IPS-NIHi7 (cell line): ENCODE measurements around the gene HSD17B11.
"Not testable (repeated sequence)": the region's sequence is repeated elsewhere in the genome, so short reads cannot be mapped to it uniquely, and the experiment has no call there.

Experiments
- DNase-seq: peaks from one replicate; pipeline ENCODE4 v3.0.0; 2012; ENCODE audit warnings: mixed read lengths; ENCODE audit errors: extremely low spot score

The HSD17B11 gene, protein sequence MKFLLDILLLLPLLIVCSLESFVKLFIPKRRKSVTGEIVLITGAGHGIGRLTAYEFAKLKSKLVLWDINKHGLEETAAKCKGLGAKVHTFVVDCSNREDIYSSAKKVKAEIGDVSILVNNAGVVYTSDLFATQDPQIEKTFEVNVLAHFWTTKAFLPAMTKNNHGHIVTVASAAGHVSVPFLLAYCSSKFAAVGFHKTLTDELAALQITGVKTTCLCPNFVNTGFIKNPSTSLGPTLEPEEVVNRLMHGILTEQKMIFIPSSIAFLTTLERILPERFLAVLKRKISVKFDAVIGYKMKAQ

DNA sequence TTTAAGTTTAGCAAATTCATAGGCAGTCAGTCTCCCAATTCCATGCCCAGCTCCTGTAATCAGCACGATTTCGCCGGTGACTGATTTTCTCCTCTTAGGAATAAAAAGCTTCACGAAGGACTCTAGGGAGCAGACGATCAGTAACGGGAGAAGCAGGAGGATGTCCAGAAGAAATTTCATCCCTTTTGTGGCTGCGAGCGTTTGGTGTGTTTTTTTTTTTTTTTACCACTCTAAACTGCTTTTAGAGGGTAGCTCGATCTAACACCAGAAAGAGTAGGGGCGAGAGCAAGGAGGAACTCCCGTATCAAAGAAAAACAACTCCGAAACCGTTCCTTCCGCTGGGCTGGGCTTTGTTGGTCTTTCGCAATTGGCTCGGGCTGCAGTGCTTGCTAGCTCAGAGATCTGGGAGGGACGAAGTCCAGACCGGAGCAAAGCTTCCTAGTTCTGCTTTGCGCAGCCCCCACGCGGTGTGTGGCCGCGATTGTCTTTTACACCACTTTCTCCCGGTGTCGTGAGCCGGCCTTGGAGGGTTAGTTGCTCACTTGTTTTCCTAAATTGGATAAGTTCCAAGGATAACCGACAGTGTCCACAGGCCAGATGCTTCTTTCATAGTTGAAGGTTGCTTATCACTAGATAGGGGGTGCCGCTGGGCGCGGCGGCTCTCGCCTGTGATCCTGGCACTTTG, at the start of gene HSD17B11:
Gene HSD17B11 (minus strand): TSS at position 298 of the 685 bp plus-strand sequence. CDS start 118 bp downstream, at position 180.
- peak; percentile 95 for DNase-seq

DNA sequence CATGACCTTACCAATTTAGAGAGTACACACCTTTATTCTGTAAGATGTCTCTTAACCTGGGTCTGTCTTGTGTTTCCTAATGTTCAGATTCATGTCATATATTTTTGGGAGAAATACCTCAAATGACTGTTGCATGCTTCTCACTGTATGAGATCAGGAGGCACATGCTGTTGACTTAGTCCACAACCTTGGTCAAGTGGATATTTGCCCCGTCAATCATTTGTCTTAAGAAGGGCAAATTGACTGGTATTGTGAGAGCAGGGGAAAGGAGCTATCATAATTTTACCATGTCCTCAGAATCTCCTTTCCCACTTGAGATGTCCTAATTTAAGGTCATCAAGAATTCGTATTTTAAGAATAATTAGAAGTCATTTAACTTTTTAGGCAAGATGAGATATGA, 42.4 kb upstream of the HSD17B11 start:
- no peak for DNase-seq

DNA sequence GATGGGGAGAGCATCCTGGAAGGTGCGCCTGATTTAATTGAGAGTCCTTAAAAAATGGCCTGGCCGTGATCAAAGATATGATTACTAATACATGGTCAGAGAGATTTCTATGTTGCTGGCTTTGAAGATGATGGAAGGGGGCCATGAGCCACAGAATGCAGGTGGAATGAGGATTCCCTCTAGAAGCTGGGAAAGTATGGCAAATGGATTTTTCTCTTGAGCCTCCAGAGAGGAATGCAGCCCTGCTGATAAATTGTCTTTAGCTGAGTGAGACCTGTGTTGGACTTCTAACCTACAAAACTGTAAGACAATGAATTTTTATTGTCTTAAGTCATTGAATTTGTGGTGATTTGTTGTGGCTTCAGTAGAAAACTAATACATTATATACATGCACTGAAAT, 39.0 kb upstream of the HSD17B11 start:
- no peak for DNase-seq

DNA sequence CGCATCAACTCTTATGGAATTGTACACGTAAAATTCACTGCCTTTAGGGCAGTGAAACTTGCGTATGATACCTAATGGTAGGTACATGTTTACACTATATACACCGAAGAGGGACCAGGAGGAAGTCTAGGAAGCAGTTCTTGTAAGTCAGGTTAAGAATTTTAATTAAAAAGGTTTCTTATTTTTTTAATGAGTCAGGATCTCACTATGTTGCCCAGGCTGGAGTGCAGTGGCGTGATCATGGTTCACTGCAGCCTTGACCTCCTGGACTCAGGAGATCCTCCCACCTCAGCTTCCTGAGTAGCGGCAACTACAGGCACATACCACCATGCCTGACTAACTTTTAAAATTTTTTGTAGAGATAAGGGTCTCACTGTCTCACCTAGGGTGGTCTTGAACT, 38.0 kb upstream of the HSD17B11 start:
- DNase-seq = no peak

DNA sequence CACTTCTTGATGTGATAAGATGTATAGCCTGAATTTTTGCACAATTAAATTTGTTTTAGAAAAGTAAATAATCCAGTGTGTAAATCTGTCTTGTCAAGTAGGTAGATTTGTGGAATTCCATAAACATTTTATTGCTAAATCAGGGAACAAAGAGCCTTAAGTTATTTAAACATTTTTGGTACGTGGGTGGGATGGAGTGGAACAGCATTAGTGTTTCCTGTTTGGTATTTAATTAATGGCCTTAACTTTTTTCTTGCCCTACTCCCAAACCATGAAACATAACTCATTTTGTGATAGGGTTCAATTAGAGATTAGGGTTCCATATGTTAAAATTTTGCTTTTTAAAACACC, 36.5 kb upstream of the HSD17B11 start:
- DNase-seq = no peak

DNA sequence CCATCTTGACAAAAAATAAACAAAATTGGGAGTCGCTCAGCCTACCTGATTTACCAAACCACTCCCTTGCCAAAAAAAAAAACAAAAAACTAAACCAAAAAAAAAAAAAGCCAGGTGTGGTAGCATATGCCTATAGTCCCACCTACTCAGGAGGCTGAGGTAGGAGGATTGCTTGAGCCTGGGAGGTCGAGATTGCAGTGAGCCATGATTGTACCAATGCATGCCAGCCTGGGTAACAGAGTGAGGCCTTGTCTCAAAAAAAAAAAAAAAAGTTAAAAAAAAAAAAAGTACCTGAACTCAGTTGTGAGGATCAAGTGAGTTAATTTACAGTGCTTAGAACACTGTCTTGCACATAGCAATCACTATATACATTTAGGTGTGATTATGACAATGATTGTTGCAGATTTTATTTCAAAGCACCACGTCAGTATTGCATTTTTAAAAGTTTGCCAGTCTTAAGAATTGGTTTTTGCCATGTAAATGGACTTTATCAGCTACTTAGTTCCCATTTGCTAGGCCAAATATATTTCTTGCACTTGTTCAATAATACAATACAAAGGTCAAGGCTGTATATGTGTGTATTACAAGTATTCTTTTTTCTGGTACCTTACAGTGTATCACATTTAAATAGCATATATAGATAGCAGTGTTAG, 36.0 kb upstream of the HSD17B11 start:
- no peak for DNase-seq

DNA sequence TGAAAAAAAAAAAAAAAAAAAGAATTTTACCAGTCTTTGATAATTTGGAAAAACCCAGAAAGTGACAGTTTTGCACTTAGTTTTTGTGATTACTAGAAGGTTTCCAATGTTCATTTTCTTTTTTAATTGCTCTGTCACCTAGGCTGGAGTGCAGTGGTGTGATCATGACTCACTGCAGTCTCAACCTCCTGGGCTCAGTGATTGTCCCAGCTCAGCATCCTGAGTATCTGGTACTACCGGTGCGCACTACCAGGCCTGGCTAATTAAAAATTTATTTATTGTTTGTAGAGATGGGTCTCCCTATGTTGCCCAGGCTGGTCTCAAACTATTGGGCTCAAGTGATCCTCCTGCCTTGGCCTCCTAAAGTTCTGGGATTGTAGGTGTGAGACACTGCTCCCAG, 34.7 kb upstream of the HSD17B11 start:
- DNase-seq = no peak

DNA sequence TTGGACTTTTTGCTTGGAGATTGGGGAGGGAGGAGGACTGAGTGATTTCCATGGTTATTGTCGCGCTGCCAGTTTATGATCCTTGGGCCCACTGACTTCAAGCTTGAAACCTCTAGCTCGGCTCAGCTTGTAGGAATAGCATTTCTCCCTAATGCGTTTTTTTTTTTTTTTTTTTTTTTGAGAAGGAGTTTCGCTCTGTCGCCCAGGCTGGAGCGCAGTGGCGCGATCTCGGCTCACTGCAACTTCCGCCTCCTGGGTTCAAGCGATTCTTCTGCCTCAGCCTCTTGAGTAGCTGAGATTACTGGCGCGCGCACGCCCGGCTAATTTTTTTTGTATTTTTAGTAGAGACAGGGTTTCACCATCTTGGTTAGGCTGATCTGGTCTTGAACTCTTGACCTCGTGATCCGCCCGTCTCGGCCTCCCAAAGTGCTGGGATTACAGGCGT, 33.1 kb upstream of the HSD17B11 start:
- not testable (repeated sequence) for DNase-seq

DNA sequence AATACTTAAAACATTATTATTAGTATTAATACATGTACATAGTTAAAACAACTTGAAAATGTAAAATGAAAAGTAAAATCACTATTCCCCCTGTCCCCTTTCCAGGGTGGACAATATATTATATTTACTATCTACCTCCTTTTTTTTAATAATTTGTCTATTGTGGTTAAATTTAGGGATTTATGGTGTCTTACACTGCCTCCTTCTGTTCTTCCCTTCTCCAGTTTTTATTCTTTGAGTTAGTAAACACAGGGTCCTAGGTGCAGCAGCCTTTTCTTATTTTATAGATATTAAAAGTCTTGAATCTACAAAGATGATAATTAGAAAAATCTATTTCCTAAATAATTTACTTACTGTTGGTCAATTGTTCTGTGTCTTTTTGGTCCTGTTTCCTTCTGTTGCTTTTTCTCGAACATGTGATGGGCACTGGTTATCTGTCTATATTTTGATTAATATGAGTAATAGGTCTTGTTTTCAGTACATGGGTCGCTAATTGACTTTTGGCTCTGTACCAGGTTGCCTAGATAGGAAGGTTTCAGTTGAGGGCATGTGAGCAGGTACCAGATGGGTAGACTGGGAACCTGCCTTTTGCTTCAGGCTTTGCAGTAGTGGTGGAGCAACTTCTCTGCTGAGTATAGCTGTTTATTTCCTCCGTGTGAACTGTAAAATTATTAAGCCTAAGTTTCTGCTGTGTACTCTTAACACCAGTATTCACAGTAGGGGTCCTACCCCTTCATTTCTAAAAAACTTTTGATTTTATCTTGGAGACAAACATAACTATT, 32.5 kb upstream of the HSD17B11 start:
- no peak for DNase-seq

DNA sequence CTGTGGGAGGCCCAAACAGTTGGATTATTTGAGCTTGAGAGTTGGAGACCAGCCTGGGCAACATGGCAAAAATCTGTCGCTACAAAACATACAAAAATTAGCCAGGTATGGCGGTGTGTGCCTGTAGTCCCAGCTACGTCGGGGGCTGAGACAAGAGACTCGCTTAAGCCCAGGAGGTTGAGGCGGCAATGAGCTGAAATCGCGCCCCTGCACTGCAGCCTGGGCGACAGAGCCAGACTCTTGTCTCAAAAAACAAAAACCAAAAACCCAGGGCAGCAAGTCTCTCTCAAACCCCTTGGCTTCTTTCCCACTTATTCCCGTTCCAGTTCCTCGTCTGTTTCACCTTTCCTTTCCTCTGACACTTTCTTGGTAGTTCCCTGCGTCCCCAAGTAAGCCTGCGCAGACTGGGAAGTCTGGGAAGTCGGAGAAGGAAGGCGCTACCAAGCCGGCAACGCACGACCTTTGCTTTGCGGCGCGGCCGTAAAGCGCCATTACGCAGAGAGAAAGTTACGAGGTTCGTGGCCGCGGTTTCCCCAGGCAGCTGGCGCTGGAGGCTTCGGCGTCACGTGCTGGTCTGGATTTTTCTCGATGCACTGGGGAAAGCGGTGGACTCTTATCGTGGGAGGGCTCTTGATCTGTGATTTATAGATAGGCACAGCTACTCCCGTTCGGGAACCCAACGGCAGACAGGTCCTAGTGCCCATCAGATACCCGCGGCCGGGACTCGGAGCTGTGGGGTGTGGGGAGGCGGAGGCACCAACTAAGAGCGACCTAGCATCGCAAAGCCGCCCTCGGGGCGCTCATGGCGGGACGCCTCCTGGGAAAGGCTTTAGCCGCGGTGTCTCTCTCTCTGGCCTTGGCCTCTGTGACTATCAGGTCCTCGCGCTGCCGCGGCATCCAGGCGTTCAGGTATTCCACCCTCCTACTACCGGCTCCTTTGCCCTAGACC, 31.4 kb upstream of the HSD17B11 start, which contains the start of gene NUDT9:
Gene NUDT9 (plus strand): TSS at position 470 of the 949 bp plus-strand sequence. CDS start 333 bp downstream, at position 803.
- DNase-seq = peak; percentile 94

DNA sequence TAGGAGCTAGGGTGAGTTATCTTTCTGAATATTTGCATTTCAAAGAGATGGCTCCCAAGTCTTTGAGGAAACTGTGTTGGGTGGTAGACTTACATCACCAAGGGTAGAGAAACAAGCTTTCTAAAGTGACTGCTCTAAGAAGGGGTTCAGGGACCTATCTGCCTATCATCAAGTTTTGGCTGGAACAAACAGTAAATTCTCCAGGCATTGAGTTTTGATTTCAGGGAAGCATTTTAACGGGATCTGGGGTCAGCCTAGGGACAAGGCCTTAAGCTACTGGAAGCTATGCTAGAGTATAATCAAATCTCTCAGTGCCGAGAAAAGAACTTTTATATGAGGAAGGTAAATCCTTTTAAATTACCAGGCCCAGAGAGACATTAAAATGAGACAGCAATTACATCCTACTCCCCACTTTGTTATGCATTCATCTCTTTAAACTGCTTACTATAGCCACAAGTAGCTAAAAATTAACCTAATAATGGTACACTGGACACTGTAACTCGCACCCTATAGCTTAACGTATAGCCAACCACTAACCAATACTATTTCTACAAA, 29.4 kb upstream of the HSD17B11 start:
- DNase-seq = no peak

DNA sequence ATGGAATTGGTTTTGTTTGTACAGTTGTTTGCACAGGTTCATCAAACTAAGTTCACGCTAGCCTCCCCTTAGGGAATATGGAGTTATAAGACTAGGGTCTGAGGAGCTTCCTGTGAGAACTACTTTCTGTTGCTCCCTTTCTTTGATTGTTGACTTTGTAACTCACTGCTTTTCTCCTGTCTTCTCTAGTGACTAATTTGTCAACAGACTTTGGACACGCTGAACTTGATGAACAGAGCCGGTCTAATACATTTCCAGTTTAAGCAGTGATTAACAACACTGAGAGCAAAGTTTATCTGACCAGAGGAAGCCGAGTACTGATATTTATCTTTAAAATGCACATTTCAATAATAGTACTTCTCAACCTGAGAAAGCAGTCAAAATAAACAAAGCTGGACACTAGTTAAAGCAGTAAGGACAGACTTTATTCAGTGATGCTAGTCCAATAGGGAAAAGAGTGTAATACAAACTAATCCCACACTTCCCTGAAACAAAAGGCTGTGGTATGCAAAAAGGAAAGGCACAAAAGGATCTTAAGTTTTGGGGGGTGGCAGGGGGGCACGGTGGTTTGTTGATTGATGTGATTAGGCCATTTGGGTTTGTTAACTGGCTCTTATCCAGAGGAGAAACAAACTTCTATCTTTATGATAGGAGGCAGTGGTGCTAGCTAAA, 28.7 kb upstream of the HSD17B11 start:
- no peak for DNase-seq

DNA sequence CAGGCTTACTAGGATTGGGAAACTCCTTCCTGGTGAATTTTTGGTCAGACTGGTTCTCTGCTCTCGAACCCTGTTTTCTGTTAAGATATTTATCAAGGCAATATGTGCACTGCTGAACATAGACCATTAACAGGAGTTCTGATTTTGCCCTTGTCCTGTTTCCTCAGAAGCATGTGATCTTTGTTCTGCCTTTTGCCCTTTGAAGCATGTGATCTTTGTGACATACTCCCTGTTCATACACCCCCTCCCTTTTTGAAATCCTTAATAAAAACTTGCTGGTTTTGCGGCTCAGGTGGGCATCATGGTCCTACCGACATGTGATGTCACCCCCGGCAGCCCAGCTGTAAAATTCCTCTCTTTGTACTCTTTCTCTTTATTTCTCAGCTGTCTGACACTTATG, 27.4 kb upstream of the HSD17B11 start:
- DNase-seq = not testable (repeated sequence)

DNA sequence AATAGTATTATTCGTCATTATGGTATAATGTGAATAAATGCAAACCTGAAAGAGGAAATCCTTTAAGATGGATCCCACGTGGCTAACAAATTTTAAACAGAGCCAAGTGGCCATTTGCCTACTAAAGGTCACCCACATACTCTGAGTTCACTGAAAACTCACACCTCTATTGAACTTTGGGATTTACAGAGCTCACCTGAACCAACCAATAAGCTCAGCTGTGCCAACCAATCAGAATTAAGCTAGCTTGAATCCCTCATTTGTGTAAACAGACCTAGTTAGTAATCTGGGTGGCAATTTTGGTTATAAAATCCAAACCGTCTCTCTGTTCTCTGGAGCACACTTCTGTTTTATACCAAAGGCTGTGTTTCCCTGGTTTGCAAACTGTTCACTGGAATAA, 26.0 kb upstream of the HSD17B11 start:
- no peak for DNase-seq

DNA sequence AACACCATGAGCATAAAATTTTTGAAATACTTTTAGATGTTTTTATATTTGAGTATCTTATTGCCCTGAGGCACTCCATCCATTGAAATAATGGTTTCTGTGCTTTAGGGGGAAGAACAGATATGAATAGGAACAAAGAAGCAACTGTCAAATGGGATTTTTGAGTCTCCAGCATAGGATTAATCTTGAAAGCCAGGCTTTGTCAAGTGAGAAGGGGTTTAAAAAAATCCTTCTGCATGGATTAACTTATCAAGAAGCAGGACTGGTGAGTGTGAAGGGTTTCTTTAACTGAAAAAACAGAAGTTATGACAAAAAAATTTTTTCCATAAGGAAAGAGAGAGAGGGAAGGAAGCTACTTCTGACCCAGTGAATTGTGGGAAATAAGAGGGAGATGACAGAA, 23.8 kb upstream of the HSD17B11 start:
- DNase-seq = no peak

DNA sequence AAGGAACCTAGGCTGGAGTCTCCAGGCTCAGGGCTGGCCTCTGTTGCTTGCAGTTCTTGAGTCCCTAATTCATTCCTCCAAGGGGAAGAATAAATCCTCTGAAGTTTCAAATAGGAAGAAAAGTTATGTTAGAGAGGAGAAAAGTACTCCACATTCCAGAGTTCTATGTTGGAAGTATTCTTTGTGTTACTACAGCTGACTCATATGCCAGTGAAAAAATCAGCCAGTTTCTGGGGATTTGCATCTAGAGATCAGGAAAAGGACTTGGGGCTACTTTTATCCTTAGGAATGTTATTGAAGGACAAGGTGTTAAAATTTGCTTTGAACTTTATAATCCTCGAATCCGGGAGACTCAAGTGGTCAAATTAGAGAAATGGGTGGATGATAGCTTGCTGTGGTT, 19.7 kb upstream of the HSD17B11 start:
- no peak for DNase-seq

DNA sequence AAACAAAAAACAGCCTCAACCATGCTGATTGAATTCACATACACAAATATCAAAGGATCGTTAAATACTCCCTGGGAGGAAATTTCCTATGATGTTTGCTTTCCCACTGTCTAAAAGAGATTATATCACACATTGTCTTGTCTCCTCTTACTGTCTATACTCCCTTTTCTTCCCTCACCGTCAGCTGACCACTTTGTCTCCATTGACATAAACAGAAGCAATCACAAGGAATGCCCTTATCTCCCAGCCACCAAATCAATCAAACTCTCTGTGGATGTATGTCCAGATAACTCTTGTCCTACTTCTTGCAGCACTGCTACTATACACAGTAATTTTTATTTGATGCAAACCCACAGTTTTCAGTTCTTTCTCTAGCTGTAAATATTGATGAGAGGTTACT, 19.2 kb upstream of the HSD17B11 start:
- no peak for DNase-seq

DNA sequence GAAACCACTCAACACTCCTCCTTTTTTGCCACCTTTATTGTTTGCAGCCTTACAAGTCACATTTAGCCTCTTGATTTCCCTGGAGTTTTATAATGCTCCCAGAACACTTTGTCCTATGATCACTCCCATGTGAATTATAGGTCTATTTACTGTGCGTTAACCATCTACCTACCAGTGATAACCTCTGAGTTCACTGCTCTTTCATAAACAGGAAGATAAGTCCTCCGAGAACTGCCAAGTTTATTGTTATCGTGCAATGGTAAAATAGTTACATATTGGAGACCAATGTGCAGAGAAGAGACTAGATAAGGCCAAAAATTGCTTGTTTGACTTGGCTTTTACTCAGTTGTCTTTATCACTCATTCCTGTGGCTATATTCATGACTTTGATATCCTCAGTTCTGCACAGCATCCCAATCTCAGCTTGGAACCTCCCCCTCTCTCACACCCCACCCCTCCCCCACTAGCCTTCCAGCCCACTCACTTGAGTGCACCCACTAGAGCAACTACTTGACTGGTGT, 18.5 kb upstream of the HSD17B11 start:
- DNase-seq = no peak

DNA sequence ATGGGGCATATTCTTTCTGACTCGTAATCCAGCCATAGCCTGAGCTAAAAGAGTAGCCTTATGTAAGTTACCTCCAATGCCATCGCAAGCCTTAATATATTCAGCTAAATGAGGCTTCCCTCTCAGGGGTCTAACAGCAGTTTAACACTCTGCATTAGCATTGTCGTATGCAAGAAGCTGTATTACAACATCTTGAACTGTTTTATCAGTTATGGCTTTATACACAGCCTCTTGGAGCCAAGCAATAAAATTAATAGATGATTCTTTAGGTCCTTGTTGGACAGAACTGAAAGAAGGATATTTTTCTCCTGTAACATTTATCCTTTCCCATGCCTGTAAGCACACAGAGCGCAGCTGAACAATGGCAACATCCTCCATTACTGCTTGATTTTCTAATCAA, 15.9 kb upstream of the HSD17B11 start:
- DNase-seq = not testable (repeated sequence)

DNA sequence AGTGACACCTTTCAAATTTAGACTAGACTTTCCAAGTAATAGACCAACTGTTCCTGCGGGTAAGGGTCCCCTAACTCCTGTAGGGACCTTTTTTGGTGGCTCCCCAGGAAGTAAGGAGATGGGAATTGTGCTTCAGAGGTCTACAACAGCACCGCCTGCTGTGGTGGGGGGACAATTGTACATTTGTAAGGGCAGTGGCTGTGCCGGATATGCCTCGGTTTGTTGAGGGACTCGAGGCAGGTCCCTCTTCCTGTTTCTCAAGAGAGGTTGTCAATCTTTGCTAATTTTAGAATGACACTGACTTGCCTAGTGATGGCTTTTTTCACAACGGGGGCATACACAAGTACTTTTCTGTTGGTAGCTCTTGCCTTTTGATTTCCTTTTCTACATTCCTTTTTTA, 15.5 kb upstream of the HSD17B11 start:
- no peak for DNase-seq
